PC-9 (cell line): ENCODE data around the gene BTN3A1. TPM values are rescaled to one million over a fixed set of nuclear protein-coding genes. Genes with fewer than 3 reads are reported as not detected.
"Not testable (repeated sequence)": the region's sequence is repeated elsewhere in the genome, so short reads cannot be mapped to it uniquely, and the experiment has no call there.

Source experiments
- BruUV-seq: library from RNA; stranded (reverse); fragments of 400-500 nt; replicated peaks from 2 replicates; lab custom pipeline; 2021; lab: Mats Ljungman, UMichigan
- CTCF ChIA-PET: fragments of 300-600 bp; sonication (Branson Sonifier 250); formaldehyde crosslinking; loops from one replicate; lab custom pipeline; 2022; ENCODE audit warnings: antibody characterized with exemption; lab: Charles Lee
- POLR2A ChIA-PET: fragments of 300-600 bp; sonication (Branson Sonifier 250); formaldehyde crosslinking; loops from one replicate; lab custom pipeline; 2022; ENCODE audit warnings: antibody characterized with exemption; ENCODE audit not compliant: unreplicated experiment; lab: Charles Lee
- DNase-seq, 2 experiments: peaks; one replicate each; pipeline versions ENCODE4 v3.0.0 to v3.0.0-alpha.2; 2015 to 2022; ENCODE audit warnings: mixed read lengths in 1 of 2
- H2AFZ ChIP-seq: fragments of 200-600 bp; sonication (generic); 2 replicates; pipeline ENCODE4 v1.8.1; 2017; ENCODE audit warnings: antibody characterized with exemption
- H3F3A ChIP-seq: fragments of 200-600 bp; sonication (generic); 2 replicates; pipeline ENCODE4 v1.8.1; 2017; ENCODE audit warnings: antibody characterized with exemption, mild to moderate bottlenecking, low read depth; ENCODE audit not compliant: insufficient read depth
- H3K27ac ChIP-seq: fragments of 200-600 bp; sonication (generic); 2 replicates; pipeline ENCODE4 v1.6.1; 2016; ENCODE audit warnings: mixed run types
- H3K27me3 ChIP-seq: fragments of 200-600 bp; sonication (generic); 2 replicates; pipeline ENCODE4 v1.6.1; 2016; ENCODE audit warnings: low read depth, mixed run types; ENCODE audit not compliant: insufficient read depth
- H3K36me3 ChIP-seq: fragments of 200-600 bp; sonication (generic); 2 replicates; pipeline ENCODE4 v1.6.1; 2016; ENCODE audit warnings: low read depth, mixed run types
- H3K4me1 ChIP-seq: fragments of 200-600 bp; sonication (generic); replicated peaks from 2 replicates; pipeline ENCODE4 v1.6.1; 2016; ENCODE audit warnings: mixed run types; ENCODE audit not compliant: insufficient read depth
- H3K4me2 ChIP-seq: fragments of 200-600 bp; sonication (generic); 2 replicates; pipeline ENCODE4 v1.6.1; 2017; ENCODE audit warnings: mixed run types
- H3K4me3 ChIP-seq: fragments of 200-600 bp; sonication (generic); 2 replicates; pipeline ENCODE4 v1.6.1; 2016; ENCODE audit warnings: mixed run types
- H3K79me2 ChIP-seq: fragments of 200-600 bp; sonication (generic); 2 replicates; pipeline ENCODE4 v1.6.1; 2017; ENCODE audit warnings: low read depth, mixed run types
- H3K9me2 ChIP-seq: fragments of 200-600 bp; sonication (generic); 2 replicates; pipeline ENCODE4 v1.8.1; 2017; ENCODE audit warnings: mild to moderate bottlenecking; ENCODE audit not compliant: insufficient read depth
- H3K9me3 ChIP-seq: fragments of 200-600 bp; sonication (generic); 2 replicates; pipeline ENCODE4 v1.8.1; 2016; ENCODE audit warnings: low read depth; ENCODE audit not compliant: insufficient read depth
- H4K20me1 ChIP-seq: fragments of 200-600 bp; sonication (generic); 2 replicates; pipeline ENCODE4 v1.8.1; 2017; ENCODE audit not compliant: insufficient read depth
- EZH2 ChIP-seq: fragments of 200-600 bp; sonication (generic); IDR thresholded peaks from 2 replicates; pipeline ENCODE4 v1.8.0; 2017; ENCODE audit warnings: antibody characterized with exemption, low read depth
- intact Hi-C: fragments of 100-400 bp; cut with micrococcal nuclease; formaldehyde crosslinking; loops from one replicate; pipeline ENCODE4 v1.10.0; 2022; ENCODE audit not compliant: unreplicated experiment
- total RNA-seq: library from RNA; stranded (reverse); gene quantifications from 2 replicates; pipeline ENCODE4 v1.2.3, GENCODE V29; 2021
- TF ChIP-seq, protein P1 (sequence below): fragments of 200-600 bp; sonication (generic); conservative IDR thresholded peaks from 2 replicates; pipeline ENCODE4 v1.6.1; 2017; ENCODE audit warnings: mixed run types, antibody characterized with exemption, mild to moderate bottlenecking, moderate library complexity

BTN3A1 gene
- total RNA-seq, 1 experiment from 2014 or later, result 28.3 TPM

DNA sequence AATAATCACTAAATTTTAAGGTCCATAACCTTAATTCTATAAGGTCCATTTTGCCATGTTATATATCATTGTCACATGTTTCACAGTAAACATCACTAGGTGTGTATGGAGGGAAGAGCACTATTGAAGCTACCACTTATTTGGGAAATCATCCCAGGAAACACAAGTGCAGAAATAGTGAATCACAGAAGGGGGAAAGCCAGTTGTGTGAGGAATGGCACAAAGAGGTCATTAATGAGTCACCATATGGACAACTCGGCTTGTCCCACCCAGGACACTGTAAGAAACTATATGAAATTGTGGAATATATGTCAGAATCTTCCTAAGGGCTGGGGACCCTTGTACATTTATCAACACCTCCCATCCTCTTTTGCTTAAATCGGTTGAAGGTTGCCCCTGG lies 13.7 kb downstream of the BTN3A1 start:
- Histone ChIP-seq H4K20me1 (no peaks in the 10 kb centered on the region), H3K4me2 (no peak overlapping the region), H3K4me1 (peaks cover 4% of the 10 kb centered on the region; the same call in 1 of the 2 replicates), H3K9me3 (peaks cover 5% of the 10 kb centered on the region; the same call in 1 of the 2 replicates), H3K36me3 (no peaks in the 10 kb centered on the region), H2AFZ (no peak overlapping the region), H3K4me3 (no peak overlapping the region), H3K27ac (no peak overlapping the region), H3K27me3 (no peaks in the 10 kb centered on the region), H3K9me2 (no peaks in the 10 kb centered on the region), H3K79me2 (no peaks in the 10 kb centered on the region), H3F3A (peaks cover 5% of the 10 kb centered on the region; the same call in 1 of the 2 replicates)
- POLR2A ChIA-PET, result no interaction called here
- intact Hi-C loops, result no loop called here
- no TSS peak for BruUV-seq
- DNase-seq, result no peak
- TF ChIP-seq, protein P1, sequence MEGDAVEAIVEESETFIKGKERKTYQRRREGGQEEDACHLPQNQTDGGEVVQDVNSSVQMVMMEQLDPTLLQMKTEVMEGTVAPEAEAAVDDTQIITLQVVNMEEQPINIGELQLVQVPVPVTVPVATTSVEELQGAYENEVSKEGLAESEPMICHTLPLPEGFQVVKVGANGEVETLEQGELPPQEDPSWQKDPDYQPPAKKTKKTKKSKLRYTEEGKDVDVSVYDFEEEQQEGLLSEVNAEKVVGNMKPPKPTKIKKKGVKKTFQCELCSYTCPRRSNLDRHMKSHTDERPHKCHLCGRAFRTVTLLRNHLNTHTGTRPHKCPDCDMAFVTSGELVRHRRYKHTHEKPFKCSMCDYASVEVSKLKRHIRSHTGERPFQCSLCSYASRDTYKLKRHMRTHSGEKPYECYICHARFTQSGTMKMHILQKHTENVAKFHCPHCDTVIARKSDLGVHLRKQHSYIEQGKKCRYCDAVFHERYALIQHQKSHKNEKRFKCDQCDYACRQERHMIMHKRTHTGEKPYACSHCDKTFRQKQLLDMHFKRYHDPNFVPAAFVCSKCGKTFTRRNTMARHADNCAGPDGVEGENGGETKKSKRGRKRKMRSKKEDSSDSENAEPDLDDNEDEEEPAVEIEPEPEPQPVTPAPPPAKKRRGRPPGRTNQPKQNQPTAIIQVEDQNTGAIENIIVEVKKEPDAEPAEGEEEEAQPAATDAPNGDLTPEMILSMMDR, result no peak
- no peak for TF ChIP-seq EZH2
- CTCF ChIA-PET, result no interaction called here

DNA sequence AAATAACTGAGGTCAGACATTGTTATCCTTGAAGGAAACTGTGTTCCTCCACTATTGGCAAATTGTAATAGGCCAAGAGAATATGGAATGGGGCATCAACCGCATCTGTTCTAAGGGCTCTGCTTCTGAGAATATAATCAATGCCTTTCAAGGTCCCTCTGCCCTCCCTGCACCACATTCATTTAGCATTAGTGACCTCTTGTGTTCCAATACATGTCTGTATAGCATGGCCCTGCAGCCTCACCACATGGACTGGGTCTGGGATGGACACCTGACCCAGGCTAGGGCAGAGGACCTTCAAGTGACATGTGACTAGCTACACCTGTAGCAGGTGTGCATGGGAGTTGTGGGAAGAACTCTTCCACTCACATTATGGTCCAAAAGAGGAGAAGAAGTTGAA lies 14.2 kb downstream of the BTN3A1 start:
- Histone ChIP-seq H3K4me1 (peaks cover 6% of the 10 kb centered on the region; the same call in 1 of the 2 replicates), H3K79me2 (no peaks in the 10 kb centered on the region), H3K4me2 (no peak overlapping the region), H2AFZ (no peak overlapping the region), H3K27me3 (no peaks in the 10 kb centered on the region), H3K4me3 (no peak overlapping the region), H3K9me3 (peaks cover 5% of the 10 kb centered on the region; the same call in 1 of the 2 replicates), H4K20me1 (no peaks in the 10 kb centered on the region), H3K27ac (no peak overlapping the region), H3F3A (peaks cover 6% of the 10 kb centered on the region; the same call in 1 of the 2 replicates), H3K36me3 (no peaks in the 10 kb centered on the region), H3K9me2 (no peaks in the 10 kb centered on the region)
- CTCF ChIA-PET, result no interaction called here
- DNase-seq, result no peak
- POLR2A ChIA-PET, result no interaction called here
- intact Hi-C loops, result no loop called here
- no TSS peak for BruUV-seq
- no peak for TF ChIP-seq EZH2
- TF ChIP-seq, protein P1, result no peak

DNA sequence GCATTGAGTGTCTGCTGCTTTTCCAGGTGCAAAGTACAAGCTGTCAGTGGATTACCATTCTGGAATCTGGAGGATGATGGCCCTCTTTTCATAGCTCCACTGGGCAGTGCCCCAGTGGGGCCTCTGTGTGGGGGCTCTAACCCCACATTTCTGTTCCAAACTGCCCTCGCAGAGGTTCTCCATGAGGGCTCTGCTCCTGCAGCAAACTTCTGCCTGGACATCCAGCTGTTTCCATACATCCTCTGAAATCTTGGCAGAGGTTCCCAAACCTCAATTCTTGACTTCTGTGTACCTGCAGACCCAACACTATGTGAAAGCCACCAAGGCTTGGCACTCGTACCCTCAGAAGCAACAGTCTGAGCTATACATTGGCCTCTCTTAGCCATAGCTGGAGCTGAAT lies 16.0 kb downstream of the BTN3A1 start:
- H3K9me2 ChIP-seq, H3K9me3 ChIP-seq, H3K4me2 ChIP-seq, BruUV-seq, intact Hi-C loops, CTCF ChIA-PET, H2AFZ ChIP-seq, H3K4me3 ChIP-seq, H4K20me1 ChIP-seq, H3K79me2 ChIP-seq, DNase-seq, H3K4me1 ChIP-seq, H3F3A ChIP-seq, H3K27ac ChIP-seq, H3K36me3 ChIP-seq, H3K27me3 ChIP-seq: not testable (repeated sequence)
- POLR2A ChIA-PET, result interaction anchor here (0.6 kb wide), 2 partner anchors 77 to 213 kb away, joined by 3 to 6 read pairs; no protein-coding TSS in a partner anchor

DNA sequence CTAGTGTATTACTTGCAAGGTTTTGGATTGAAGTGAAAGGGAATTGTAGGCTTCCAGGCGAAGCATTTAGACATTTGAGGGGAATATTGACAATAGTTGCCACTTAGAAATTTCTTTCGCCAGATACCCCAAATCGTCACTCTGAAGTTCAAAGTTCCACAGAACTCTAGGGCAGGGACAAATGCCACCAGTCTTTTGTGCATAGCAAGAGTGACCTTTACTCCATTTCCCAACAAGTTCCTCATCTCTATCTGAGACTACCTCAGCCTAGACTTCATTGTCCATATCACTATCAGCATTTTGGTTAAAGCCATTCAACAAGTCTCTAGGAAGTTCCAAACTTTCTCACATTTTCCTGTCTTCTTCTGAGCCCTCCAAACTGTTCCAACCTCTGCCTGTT lies 16.7 kb downstream of the BTN3A1 start:
- H3K4me1 ChIP-seq, result not testable (repeated sequence)

More for the DNA sequence above, 16.7 kb downstream of the BTN3A1 start:
- H3K79me2 ChIP-seq, H3K9me3 ChIP-seq, H3K9me2 ChIP-seq, H4K20me1 ChIP-seq, H3K4me3 ChIP-seq, DNase-seq, H2AFZ ChIP-seq, H3K27ac ChIP-seq, BruUV-seq, H3K27me3 ChIP-seq, H3K36me3 ChIP-seq, intact Hi-C loops, H3F3A ChIP-seq, CTCF ChIA-PET, H3K4me2 ChIP-seq: not testable (repeated sequence)
- POLR2A ChIA-PET, result interaction anchor here (0.6 kb wide), 1 partner anchor 214 kb away, joined by 3 read pairs; no protein-coding TSS in a partner anchor
